Measurements from ENCODE around the gene BNIP5.
"Not testable (repeated sequence)": the region's sequence is repeated elsewhere in the genome, so short reads cannot be mapped to it uniquely, and the experiment has no call there.

Gene BNIP5

GRCh38 chr6:36368921-36369865 is 32.5 kb upstream of the BNIP5 start:
- peak; percentile 93 for DNase-seq (ENCODE audit: low read depth, low spot score)
- TF ChIP-seq CTCF (IDR thresholded peaks at IDR 0.05; ENCODE audit: insufficient read depth, low read length, missing control alignments) = no peak
- no peak overlapping the region for H3K4me3 ChIP-seq (ENCODE audit: low read depth, low read length)
- ChIA-PET POLR2A (interaction anchor here (0.8 to 1.2 kb wide), 3 partner anchors 13 to 18 kb away, joined by 3 to 7 read pairs (median 4); no protein-coding TSS in a partner anchor), CTCF (interaction anchor here (1.5 to 5.9 kb wide), 6 partner anchors 10 to 69 kb away, joined by 3 to 38 read pairs (median 12); no protein-coding TSS in a partner anchor)

GRCh38 chr6:36368421-36368820 is 31.7 kb upstream of the BNIP5 start:
- ChIA-PET CTCF (interaction anchor here (1.5 to 5.9 kb wide), 6 partner anchors 9 to 68 kb away, joined by 3 to 38 read pairs (median 12); no protein-coding TSS in a partner anchor), POLR2A (no interaction called here)

DNA sequence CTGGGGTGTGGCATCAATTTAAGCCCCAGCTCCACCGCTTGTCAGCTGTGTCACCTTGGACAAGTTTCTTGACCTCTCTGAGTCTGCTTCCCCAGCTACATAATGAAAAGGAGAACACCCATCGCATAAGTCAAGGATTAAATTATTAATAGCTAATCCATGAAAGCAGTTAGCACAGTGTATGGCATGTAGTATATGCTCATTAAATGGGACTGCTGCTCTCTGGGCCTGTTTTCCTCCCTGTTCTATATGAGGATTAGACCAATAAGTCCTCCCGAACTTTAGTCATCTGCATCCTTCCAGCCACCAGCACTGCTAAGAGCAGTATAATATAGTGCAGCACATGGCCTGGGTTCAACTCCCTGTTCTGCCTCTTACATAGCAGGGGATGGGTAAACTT is 31.1 kb upstream of the BNIP5 start:
- ChIA-PET CTCF (interaction anchor here (2.2 to 5.9 kb wide), 4 partner anchors 8 to 68 kb away, joined by 8 to 38 read pairs (median 21); no protein-coding TSS in a partner anchor), POLR2A (no interaction called here)
- no peak for TF ChIP-seq CTCF (IDR thresholded peaks at IDR 0.05; ENCODE audit: insufficient read depth, low read length, missing control alignments)
- no peak for DNase-seq (ENCODE audit: low read depth, low spot score)
- no peak overlapping the region for H3K4me3 ChIP-seq (ENCODE audit: low read depth, low read length)

More at GRCh38 chr6:36368421-36368820, 31.7 kb upstream of the BNIP5 start:
- no peak overlapping the region for H3K4me3 ChIP-seq (ENCODE audit: low read depth, low read length)
- no peak for DNase-seq (ENCODE audit: low read depth, low spot score)
- no peak for TF ChIP-seq CTCF (IDR thresholded peaks at IDR 0.05; ENCODE audit: insufficient read depth, low read length, missing control alignments)

- no peak overlapping the region for H3K4me3 ChIP-seq (ENCODE audit: low read depth, low read length)
- CTCF ChIA-PET = interaction anchor here (0.8 to 5.9 kb wide), 5 partner anchors 18 to 270 kb away, joined by 3 to 38 read pairs (median 3); no protein-coding TSS in a partner anchor
- no peak for TF ChIP-seq CTCF (IDR thresholded peaks at IDR 0.05; ENCODE audit: insufficient read depth, low read length, missing control alignments)
- POLR2A ChIA-PET = no interaction called here
- DNase-seq (ENCODE audit: low read depth, low spot score) = no peak
Observed at GRCh38 chr6:36364669-36365479, 28.2 kb upstream of the BNIP5 start.

- DNase-seq (ENCODE audit: low read depth, low spot score); POLR2A ChIA-PET; H3K4me3 ChIP-seq (ENCODE audit: low read depth, low read length): not testable (repeated sequence)
- CTCF ChIA-PET = interaction anchor here (1.2 to 14.7 kb wide), 5 partner anchors 15 to 63 kb away, joined by 3 to 332 read pairs (median 38); no protein-coding TSS in a partner anchor
Observed at GRCh38 chr6:36364061-36364635, 27.5 kb upstream of the BNIP5 start.

- CTCF ChIA-PET = interaction anchor here (1.6 to 18.5 kb wide), 5 partner anchors 8 to 61 kb away, joined by 3 to 332 read pairs (median 102); partner anchors contain the start of gene BNIP5
- H3K4me3 ChIP-seq (ENCODE audit: low read depth, low read length); POLR2A ChIA-PET; DNase-seq (ENCODE audit: low read depth, low spot score): not testable (repeated sequence)
Observed at GRCh38 chr6:36363371-36363752, 26.7 kb upstream of the BNIP5 start.

Data from AG04449 (cell line).